HG02840 (cell line): ENCODE data around the gene CTNNBL1.

Experiments used
- ATAC-seq: cut with Tn5 transposase; IDR thresholded peaks from one replicate; pipeline ENCODE4 v1.9.1; 2021; ENCODE audit warnings: mild to moderate bottlenecking, moderate library complexity, moderate number of reproducible peaks; ENCODE audit not compliant: unreplicated experiment, low FRiP score

CTNNBL1 gene

DNA sequence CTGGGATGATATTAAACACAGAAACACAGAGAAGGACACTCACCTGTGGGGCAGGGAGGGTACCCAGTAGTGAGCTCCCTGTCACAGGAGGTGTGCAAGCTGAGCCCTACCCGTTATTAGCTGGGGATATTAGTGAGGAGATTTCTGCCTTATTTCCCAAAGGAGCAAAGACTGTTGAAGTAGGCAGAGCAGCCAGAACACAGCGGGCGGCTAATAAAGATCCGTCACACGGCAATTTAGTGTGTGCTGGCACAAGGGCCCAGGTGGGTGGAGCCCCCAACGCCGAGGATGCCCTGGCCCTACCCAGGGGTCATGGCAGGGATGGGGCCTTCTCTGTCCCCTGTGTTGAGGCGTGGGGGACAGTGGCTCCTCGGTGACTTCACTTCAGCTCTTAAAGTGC, 217.4 kb downstream of the CTNNBL1 start:
- ATAC-seq = no peak

- no peak for ATAC-seq
Measured at GRCh38 chr20:37911838-37912281, 218.0 kb downstream of the CTNNBL1 start.

- ATAC-seq = no peak
Measured at GRCh38 chr20:37912874-37913273, 219.0 kb downstream of the CTNNBL1 start.

DNA sequence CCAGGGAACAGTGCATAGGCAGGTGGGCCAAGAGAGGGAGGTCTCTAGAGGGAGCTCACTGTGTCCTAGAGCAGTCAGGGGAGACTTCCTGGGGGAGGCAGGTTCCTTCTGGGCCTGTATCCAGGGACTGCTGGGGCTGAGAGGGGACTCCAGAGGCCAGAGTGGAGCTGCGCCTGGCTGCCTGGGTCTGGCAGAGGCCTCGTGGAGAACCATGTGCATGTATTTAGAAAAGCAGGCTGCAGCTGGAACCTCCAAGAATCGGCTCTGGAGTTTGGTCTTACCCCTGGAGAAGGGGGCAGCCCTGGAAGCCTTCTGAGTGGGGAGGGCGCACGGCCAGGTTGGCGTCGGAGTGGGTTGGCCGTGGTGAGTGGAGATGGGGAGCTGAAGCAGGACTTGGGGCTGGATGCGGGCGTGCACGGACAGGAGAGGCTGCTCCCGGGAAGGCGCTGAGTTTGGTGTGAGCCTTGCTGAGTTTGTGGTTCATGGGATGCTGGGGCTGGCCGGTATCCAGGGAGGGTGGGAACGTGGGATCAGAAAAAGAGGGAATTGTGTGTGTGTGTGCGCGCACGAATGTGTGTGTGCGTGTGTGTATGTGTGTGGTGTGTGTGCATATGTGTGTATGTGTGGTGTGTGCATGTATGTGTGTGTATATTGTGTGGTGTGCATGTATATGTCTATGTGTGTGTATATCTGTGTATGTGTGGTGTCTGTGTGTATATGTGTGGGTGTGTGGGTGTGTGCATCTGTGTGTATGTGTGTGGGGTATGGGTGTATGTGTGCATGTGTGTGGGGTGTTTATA, 219.9 kb downstream of the CTNNBL1 start:
- ATAC-seq = no peak

DNA sequence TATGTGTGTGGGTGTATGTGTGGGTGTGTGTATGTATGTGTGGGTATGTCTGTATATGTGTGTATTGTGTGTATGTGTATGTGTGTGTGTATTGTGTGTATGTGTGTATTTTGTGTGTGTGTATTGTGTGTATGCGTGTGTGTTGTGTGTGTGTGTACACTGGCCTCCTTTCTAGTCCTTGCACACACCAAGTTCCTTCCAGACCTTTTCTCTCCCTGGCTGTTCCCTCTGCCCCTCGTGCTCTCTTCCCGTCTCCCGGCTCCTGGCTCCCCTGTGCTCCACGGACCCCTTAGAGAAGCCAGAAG, 220.5 kb downstream of the CTNNBL1 start:
- ATAC-seq = no peak

DNA sequence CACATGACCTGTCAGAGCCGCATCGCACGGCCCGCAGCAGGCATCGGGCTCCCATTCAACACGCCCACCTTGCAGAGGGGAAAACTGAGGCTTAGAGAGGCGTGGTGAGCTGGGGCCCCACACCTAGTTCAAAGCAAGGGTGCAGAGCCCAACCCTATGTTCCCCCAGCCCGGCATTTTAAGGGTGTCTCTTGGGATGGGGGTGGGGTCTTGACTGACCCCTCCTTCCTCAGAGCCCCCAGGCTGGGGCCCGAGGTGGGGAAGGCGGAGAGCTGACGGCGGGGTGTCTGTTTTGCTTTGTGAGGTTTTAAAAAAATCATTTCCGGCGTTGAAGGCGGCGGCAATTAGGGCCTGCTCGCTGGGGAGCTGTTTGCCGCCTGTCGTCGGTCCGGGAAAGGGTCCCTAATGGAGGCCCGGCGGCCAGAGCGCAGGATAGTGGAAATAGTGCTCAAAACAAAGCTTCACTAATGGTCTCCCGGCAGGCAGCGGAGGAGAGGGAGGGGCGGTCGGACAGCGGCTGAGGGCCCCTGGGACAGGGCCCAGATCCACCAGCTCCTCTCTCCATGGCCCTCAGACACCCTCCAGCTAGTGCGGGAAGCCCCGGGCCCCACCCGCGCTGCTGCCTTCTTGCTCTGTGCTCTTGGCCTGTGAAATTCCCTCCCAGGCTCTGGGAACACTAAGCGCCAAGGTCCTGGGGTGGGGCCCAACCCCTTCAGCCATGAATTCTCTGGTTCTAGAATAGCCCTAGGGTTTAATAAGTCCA, 221.0 kb downstream of the CTNNBL1 start:
- ATAC-seq = no peak

DNA sequence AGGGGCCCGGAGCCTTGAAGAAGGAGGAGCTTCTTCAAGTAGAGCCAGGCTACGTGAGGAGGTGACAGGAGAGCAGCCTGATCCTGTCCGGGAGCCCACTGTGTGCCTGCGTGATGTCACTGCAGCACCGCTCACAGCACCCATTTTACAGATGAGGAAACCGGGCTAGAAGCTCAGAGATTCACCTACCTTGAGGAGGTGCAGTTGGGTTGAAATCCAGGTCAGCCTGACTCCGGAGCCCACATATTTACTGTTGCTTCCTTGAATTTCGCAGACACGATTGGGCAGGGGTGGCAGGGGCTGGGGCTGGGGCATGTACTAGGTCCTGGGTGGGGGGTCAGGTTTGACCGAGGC, 221.6 kb downstream of the CTNNBL1 start:
- no peak for ATAC-seq

DNA sequence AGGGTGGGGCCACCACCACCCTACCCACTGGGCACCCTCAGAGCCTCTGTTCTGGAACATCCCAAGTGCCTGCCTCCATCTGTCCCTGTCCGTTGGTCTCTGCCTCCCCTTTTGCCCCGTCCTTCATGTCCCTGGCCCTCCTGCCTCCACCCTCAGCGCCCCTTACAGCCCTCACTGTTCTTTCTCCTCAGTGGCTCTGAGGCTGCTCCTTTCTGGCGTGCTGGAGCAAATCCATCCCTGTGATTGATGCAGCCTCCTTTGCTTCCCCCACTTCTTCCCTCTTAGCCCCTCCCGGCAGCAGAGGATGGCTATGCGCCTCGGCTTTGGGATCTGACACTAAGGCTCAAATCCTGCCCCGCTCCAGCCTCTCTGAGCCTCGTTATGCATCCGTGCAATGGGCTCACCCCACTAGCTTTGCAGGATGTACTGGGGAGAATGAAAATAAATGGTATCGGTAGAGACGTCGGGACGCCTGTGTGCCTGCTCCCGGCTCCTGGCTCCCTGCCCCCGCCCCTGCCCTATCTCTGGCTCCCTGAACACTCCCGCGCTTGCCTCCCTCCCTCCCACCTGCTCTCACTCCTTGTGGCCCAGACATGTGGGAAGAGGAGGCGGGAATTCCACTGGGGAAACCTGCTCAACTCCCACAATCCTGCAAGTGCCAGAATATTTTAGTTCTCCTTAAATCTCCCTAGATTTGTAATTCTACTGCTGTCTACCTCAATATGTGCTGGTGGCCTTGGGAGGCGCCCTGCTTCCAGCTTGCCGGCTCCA, 222.2 kb downstream of the CTNNBL1 start:
- ATAC-seq = no peak

- no peak for ATAC-seq
Measured at GRCh38 chr20:37917461-37917860, 223.6 kb downstream of the CTNNBL1 start.

GRCh38 chr20:37918035-37918434, 224.2 kb downstream of the CTNNBL1 start:
- ATAC-seq = no peak

GRCh38 chr20:37919389-37920040, 225.7 kb downstream of the CTNNBL1 start:
- no peak for ATAC-seq

DNA sequence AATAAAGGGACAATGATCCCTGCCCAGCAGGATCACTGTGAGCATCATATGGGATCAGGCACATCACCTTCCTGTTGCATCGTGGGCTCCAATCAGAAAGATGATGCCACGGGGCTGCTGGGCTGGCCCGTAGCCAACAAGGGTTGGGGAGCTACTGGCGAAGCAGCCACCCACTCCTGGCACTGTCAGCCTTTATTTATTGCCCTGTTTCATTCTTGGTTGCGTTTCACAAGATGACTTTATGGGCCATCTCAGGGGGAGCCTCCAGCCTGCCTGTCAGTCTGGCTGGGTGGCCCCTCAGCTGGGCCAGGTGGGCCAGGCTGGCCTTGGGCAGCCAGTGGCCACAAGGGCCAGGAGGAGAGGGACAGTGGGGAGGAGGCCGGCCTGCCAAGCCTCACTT, 226.4 kb downstream of the CTNNBL1 start:
- no peak for ATAC-seq

GRCh38 chr20:37920679-37921322, 227.0 kb downstream of the CTNNBL1 start:
- no peak for ATAC-seq

DNA sequence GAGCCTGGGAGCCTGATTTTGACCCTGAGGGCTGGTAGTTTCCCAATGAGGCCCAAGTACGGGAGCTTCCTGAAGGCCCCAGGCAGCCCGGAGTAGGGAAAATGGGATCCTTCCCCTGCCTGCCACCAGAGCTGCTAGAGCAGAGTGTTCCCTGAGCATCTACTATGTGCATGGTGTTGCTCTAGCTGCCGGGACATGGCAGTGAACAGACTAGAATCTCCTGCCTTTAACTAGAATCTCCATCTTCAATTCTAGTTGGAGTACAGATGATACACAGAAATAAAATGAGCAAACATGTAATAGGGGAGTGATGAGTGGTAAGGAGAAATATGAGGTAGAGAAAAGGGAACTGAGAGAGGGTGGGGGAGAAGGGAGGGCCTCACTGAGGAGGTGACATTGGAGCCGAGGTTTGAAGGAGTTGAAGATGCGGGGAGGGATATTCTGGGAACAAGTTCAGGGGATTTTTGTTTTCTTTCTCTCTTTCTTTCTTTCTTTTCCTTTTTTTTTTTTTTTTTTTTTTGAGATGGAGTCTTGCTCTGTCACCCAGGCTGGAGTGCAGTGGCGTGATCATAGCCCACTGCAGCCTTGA, 227.6 kb downstream of the CTNNBL1 start:
- peak; percentile 40 for ATAC-seq
